ENCODE measurements around the gene HLA-DPB1. TPM values are rescaled to one million over a fixed set of nuclear protein-coding genes. Genes with fewer than 3 reads are reported as not detected.
A peak's percentile ranks its signal among the peaks of the same experiment; 100 is the strongest.

Gene HLA-DPB1
- total and polyA plus RNA-seq, 2 of the 4 experiments (the other 2 are of a cell fraction) = 7.7 to 10.7 TPM

GRCh38 chr6:33116417-33116816, 40.6 kb downstream of the HLA-DPB1 start:
- no peak overlapping the region for H2AK5ac ChIP-seq (ENCODE audit: low read depth, low read length)
- POLR2A ChIA-PET (ENCODE audit: unreplicated experiment) = no interaction called here
- H3K18ac ChIP-seq (ENCODE audit: low read depth, low read length) = no peak overlapping the region
- no peak overlapping the region for H3K4me2 ChIP-seq (ENCODE audit: low read depth, low read length)
- in situ Hi-C loops (cut with MboI; ENCODE audit: low sequenced_read_pairs) = no loop called here
- H3K4ac ChIP-seq (ENCODE audit: low read depth, low read length) = no peak overlapping the region
- H2BK5ac ChIP-seq (ENCODE audit: low read depth, low read length, poor library complexity, severe bottlenecking) = no peak overlapping the region
- H3K23ac ChIP-seq (ENCODE audit: low read depth, low read length) = no peak overlapping the region
- no peaks in the 10 kb centered on the region for H3K79me1 ChIP-seq (ENCODE audit: low read depth in 1 of 2, low read length in 2 of 2)
- intact Hi-C loops (cut with micrococcal nuclease) = no loop called here
- H3K27me3 ChIP-seq (ENCODE audit: control insufficient read depth, insufficient read depth, low read length) = peaks cover 54% of the 10 kb centered on the region
- 0 out of 2 replicates have a peak, but pooled peaks have one; percentile 7 for ATAC-seq (ENCODE audit: low read depth)
- H3K36me3 ChIP-seq (ENCODE audit: control insufficient read depth, insufficient read depth, low read length) = no peaks in the 10 kb centered on the region
- H3K56ac ChIP-seq (ENCODE audit: extremely low read depth, insufficient read depth, low read length) = no peak overlapping the region
- no peak overlapping the region for H4K5ac ChIP-seq (ENCODE audit: low read depth, low read length)
- H3K14ac ChIP-seq (replicated peaks; ENCODE audit: low read depth, low read length) = no peak overlapping the region
- H4K91ac ChIP-seq (ENCODE audit: insufficient read depth, low read depth, low read length) = no peak overlapping the region
- H3K9ac ChIP-seq (ENCODE audit: low read depth, low read length) = no peak overlapping the region
- DNase-seq = no peak
- no TSS peak for BruUV-seq (replicated peaks)
- no peak overlapping the region for H3K4me3 ChIP-seq (ENCODE audit: insufficient read depth, low read depth, low read length)
- WGBS, 2 experiments (ENCODE audit: extremely low coverage in 2 of 2, insufficient read length in 1 of 2) = 0% methylated on average over 1 of the region's 6 CpGs; no CpG with 5 or more reads in 1 of the 2 experiments
- H4K8ac ChIP-seq (ENCODE audit: low read depth in 2 of 2, low read length in 2 of 2) = no peak overlapping the region
- no peak overlapping the region for H2AFZ ChIP-seq (replicated peaks; ENCODE audit: low read length, poor library complexity)
- no peaks in the 10 kb centered on the region for H3K9me3 ChIP-seq (ENCODE audit: control insufficient read depth, insufficient read depth, low read length)
- H3K27ac ChIP-seq (ENCODE audit: insufficient read depth, low read length) = no peak overlapping the region
- no peak for TF ChIP-seq POLR2A (IDR thresholded peaks at IDR 0.05; ENCODE audit: low read depth, low read length)
- no peak for TF ChIP-seq CEBPB (IDR thresholded peaks at IDR 0.05; ENCODE audit: low read depth, low read length)
- no peak for TF ChIP-seq RFX5 (IDR thresholded peaks at IDR 0.05; ENCODE audit: low read depth, low read length)
- TF ChIP-seq USF2 (IDR thresholded peaks at IDR 0.05; ENCODE audit: low read depth, low read length) = no peak
- TF ChIP-seq CTCF (conservative IDR thresholded peaks at IDR 0.05; ENCODE audit: low read depth, low read length) = no peak
- no peak for TF ChIP-seq BHLHE40 (IDR thresholded peaks at IDR 0.05; ENCODE audit: low read depth, low read length)
- no peak for TF ChIP-seq SMC3 (IDR thresholded peaks at IDR 0.05; ENCODE audit: low read depth, low read length)
- no peak for TF ChIP-seq ELK1 (IDR thresholded peaks at IDR 0.05; ENCODE audit: borderline replicate concordance, low read depth, low read length)
- TF ChIP-seq RCOR1 (IDR thresholded peaks at IDR 0.05; ENCODE audit: insufficient replicate concordance, low read length) = no peak
- TF ChIP-seq FOS (IDR thresholded peaks at IDR 0.05; ENCODE audit: low read depth, low read length) = no peak
- no peak for TF ChIP-seq RAD21 (IDR thresholded peaks at IDR 0.05; ENCODE audit: low read length)
- no peak for TF ChIP-seq MXI1 (IDR thresholded peaks at IDR 0.05; ENCODE audit: borderline replicate concordance, low read depth, low read length)
- no peak for TF ChIP-seq MAFK (IDR thresholded peaks at IDR 0.05; ENCODE audit: low read depth, low read length)
- TF ChIP-seq CHD1 (IDR thresholded peaks at IDR 0.05; ENCODE audit: low read depth, low read length) = no peak
- no peak for TF ChIP-seq NFE2L2 (IDR thresholded peaks at IDR 0.05; ENCODE audit: low read depth, low read length)
- TF ChIP-seq MAZ (IDR thresholded peaks at IDR 0.05; ENCODE audit: borderline replicate concordance, low read depth, low read length) = no peak
- dilution Hi-C loops (cut with HindIII; ENCODE audit: low sequenced_read_pairs, unreplicated experiment) = no loop called here
- no peak overlapping the region for H2BK20ac ChIP-seq (ENCODE audit: low read depth, low read length)
- H2AK9ac ChIP-seq (replicated peaks; ENCODE audit: low read depth, low read length, poor library complexity) = no peak overlapping the region
- no peaks in the 10 kb centered on the region for H3K9me1 ChIP-seq (ENCODE audit: insufficient read depth, low read length)
- no peaks in the 10 kb centered on the region for H4K20me1 ChIP-seq (ENCODE audit: insufficient read depth, low read length)
- CTCF ChIA-PET = no interaction called here
- H2BK15ac ChIP-seq (ENCODE audit: low read depth, low read length) = no peak overlapping the region
- H2BK120ac ChIP-seq (ENCODE audit: low read depth, low read length) = no peak overlapping the region
- no peaks in the 10 kb centered on the region; the same call in 1 of the 2 replicates for H3K4me1 ChIP-seq (ENCODE audit: control insufficient read depth, insufficient read depth, low read length)

Measured in IMR-90 (cell line).